Measurements from ENCODE around the gene GRHPR.
"Not testable (repeated sequence)": the region's sequence is repeated elsewhere in the genome, so short reads cannot be mapped to it uniquely, and the experiment has no call there.

Gene GRHPR

GRCh38 chr9:37451628-37452027, 29.1 kb downstream of the GRHPR start:
- DNase-seq, result no peak

GRCh38 chr9:37452611-37453010, 30.1 kb downstream of the GRHPR start:
- DNase-seq, result no peak

- no peak for DNase-seq
Observed at GRCh38 chr9:37453827-37454226, 31.3 kb downstream of the GRHPR start.

GRCh38 chr9:37454238-37454637, 31.7 kb downstream of the GRHPR start:
- DNase-seq, result no peak

- no peak for DNase-seq
Observed at GRCh38 chr9:37455884-37456647, 33.6 kb downstream of the GRHPR start.

- DNase-seq, result no peak
Observed at GRCh38 chr9:37456817-37457216, 34.3 kb downstream of the GRHPR start.

- DNase-seq, result no peak
Observed at GRCh38 chr9:37464006-37464405, 41.5 kb downstream of the GRHPR start.

- DNase-seq, result peak; percentile 82
Observed at GRCh38 chr9:37464426-37465248, 42.1 kb downstream of the GRHPR start.

- peak; percentile 100 for DNase-seq
Observed at GRCh38 chr9:37465249-37466036, 42.9 kb downstream of the GRHPR start, which contains the start of gene ZBTB5. TSS of gene ZBTB5 (minus strand) at chr9:37465450. CDS start at chr9:37442551, 22,899 bp downstream.

- peak; percentile 85 for DNase-seq
Observed at GRCh38 chr9:37466037-37466709, 43.7 kb downstream of the GRHPR start.

- not testable (repeated sequence) for DNase-seq
Observed at GRCh38 chr9:37467530-37467929, 45.0 kb downstream of the GRHPR start.

- peak; percentile 21 for DNase-seq
Observed at GRCh38 chr9:37468620-37469019, 46.1 kb downstream of the GRHPR start.

- DNase-seq, result no peak
Observed at GRCh38 chr9:37471942-37472684, 49.6 kb downstream of the GRHPR start.

- DNase-seq, result not testable (repeated sequence)
Observed at GRCh38 chr9:37473982-37474381, 51.5 kb downstream of the GRHPR start.

GRCh38 chr9:37474438-37474837, 51.9 kb downstream of the GRHPR start:
- DNase-seq, result no peak

GRCh38 chr9:37476930-37477329, 54.4 kb downstream of the GRHPR start:
- no peak for DNase-seq

- not testable (repeated sequence) for DNase-seq
Observed at GRCh38 chr9:37477443-37477842, 54.9 kb downstream of the GRHPR start.

- DNase-seq, result not testable (repeated sequence)
Observed at GRCh38 chr9:37477987-37478619, 55.6 kb downstream of the GRHPR start.

- peak; percentile 20 for DNase-seq
Observed at GRCh38 chr9:37480759-37481158, 58.3 kb downstream of the GRHPR start.

- DNase-seq, result peak; percentile 98
Observed at GRCh38 chr9:37485389-37486255, 63.1 kb downstream of the GRHPR start, which contains the start of gene POLR1E. TSS of gene POLR1E (plus strand) at chr9:37485948. CDS start at chr9:37486048, 100 bp downstream.

All from hematopoietic multipotent progenitor cell treated with erythropoietin and hydrocortisone succinate and interleukin-3 and kit ligand, for 4 days (in vitro differentiated cells).